ENCODE results near the gene ZHX3.

The ZHX3 gene

GRCh38 chr20:41275301-41275731 lies 42.2 kb downstream of the ZHX3 start:
- Histone ChIP-seq H3K4me3 (replicated peaks; ENCODE audit: insufficient read depth, low read length) (no peak overlapping the region), H3K27me3 (ENCODE audit: insufficient read depth, poor library complexity, severe bottlenecking) (no peaks in the 10 kb centered on the region), H3K27ac (replicated peaks) (no peak overlapping the region)
- no peak for TF ChIP-seq POLR2AphosphoS5 (IDR thresholded peaks at IDR 0.05; ENCODE audit: low read depth)
- no peak for TF ChIP-seq SPI1 (IDR thresholded peaks at IDR 0.05; ENCODE audit: borderline replicate concordance, low read depth)
- TF ChIP-seq, protein P1, sequence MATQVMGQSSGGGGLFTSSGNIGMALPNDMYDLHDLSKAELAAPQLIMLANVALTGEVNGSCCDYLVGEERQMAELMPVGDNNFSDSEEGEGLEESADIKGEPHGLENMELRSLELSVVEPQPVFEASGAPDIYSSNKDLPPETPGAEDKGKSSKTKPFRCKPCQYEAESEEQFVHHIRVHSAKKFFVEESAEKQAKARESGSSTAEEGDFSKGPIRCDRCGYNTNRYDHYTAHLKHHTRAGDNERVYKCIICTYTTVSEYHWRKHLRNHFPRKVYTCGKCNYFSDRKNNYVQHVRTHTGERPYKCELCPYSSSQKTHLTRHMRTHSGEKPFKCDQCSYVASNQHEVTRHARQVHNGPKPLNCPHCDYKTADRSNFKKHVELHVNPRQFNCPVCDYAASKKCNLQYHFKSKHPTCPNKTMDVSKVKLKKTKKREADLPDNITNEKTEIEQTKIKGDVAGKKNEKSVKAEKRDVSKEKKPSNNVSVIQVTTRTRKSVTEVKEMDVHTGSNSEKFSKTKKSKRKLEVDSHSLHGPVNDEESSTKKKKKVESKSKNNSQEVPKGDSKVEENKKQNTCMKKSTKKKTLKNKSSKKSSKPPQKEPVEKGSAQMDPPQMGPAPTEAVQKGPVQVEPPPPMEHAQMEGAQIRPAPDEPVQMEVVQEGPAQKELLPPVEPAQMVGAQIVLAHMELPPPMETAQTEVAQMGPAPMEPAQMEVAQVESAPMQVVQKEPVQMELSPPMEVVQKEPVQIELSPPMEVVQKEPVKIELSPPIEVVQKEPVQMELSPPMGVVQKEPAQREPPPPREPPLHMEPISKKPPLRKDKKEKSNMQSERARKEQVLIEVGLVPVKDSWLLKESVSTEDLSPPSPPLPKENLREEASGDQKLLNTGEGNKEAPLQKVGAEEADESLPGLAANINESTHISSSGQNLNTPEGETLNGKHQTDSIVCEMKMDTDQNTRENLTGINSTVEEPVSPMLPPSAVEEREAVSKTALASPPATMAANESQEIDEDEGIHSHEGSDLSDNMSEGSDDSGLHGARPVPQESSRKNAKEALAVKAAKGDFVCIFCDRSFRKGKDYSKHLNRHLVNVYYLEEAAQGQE (IDR thresholded peaks at IDR 0.05; ENCODE audit: insufficient replicate concordance, low read depth) = no peak
- TF ChIP-seq GABPA (IDR thresholded peaks at IDR 0.05; ENCODE audit: low read depth) = no peak
- TF ChIP-seq, protein P2, sequence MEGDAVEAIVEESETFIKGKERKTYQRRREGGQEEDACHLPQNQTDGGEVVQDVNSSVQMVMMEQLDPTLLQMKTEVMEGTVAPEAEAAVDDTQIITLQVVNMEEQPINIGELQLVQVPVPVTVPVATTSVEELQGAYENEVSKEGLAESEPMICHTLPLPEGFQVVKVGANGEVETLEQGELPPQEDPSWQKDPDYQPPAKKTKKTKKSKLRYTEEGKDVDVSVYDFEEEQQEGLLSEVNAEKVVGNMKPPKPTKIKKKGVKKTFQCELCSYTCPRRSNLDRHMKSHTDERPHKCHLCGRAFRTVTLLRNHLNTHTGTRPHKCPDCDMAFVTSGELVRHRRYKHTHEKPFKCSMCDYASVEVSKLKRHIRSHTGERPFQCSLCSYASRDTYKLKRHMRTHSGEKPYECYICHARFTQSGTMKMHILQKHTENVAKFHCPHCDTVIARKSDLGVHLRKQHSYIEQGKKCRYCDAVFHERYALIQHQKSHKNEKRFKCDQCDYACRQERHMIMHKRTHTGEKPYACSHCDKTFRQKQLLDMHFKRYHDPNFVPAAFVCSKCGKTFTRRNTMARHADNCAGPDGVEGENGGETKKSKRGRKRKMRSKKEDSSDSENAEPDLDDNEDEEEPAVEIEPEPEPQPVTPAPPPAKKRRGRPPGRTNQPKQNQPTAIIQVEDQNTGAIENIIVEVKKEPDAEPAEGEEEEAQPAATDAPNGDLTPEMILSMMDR (IDR thresholded peaks at IDR 0.05; ENCODE audit: insufficient read depth, low read length) = no peak
- DNase-seq (ENCODE audit: low read depth in 1 of 2, low spot score in 1 of 2) = no peak

GRCh38 chr20:41274152-41274551 lies 43.4 kb downstream of the ZHX3 start:
- DNase-seq (ENCODE audit: low read depth in 1 of 2, low spot score in 1 of 2) = no peak
- Histone ChIP-seq H3K27ac (replicated peaks) (no peak overlapping the region), H3K4me3 (replicated peaks; ENCODE audit: insufficient read depth, low read length) (no peak overlapping the region), H3K27me3 (ENCODE audit: insufficient read depth, poor library complexity, severe bottlenecking) (no peaks in the 10 kb centered on the region)
- TF ChIP-seq, protein P1 (IDR thresholded peaks at IDR 0.05; ENCODE audit: insufficient replicate concordance, low read depth) = no peak
- TF ChIP-seq SPI1 (IDR thresholded peaks at IDR 0.05; ENCODE audit: borderline replicate concordance, low read depth) (no peak), POLR2AphosphoS5 (IDR thresholded peaks at IDR 0.05; ENCODE audit: low read depth) (no peak), GABPA (IDR thresholded peaks at IDR 0.05; ENCODE audit: low read depth) (no peak)
- TF ChIP-seq, protein P2 (IDR thresholded peaks at IDR 0.05; ENCODE audit: insufficient read depth, low read length) = no peak

DNA sequence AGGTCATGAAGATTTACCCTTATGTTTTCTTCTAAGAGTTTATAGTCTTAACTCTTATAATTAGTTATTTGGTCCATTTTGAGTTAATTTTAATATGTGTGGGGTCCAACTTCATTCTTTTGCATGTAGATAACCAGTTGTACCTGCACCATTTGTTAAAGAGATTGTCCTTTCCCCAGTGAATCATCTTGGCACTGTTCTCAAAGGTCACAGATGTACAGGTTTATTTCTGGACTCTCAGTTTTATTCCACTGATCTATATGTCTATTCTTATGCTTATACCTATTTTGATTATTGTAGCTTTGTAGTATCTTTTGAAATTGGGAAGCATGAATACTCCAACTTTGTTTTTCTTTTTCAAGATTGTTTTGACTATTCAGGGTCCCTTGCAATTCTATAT lies 44.1 kb downstream of the ZHX3 start:
- TF ChIP-seq, protein P1 (IDR thresholded peaks at IDR 0.05; ENCODE audit: insufficient replicate concordance, low read depth) = no peak
- TF ChIP-seq, protein P2 (IDR thresholded peaks at IDR 0.05; ENCODE audit: insufficient read depth, low read length) = no peak
- TF ChIP-seq GABPA (IDR thresholded peaks at IDR 0.05; ENCODE audit: low read depth) (no peak), SPI1 (IDR thresholded peaks at IDR 0.05; ENCODE audit: borderline replicate concordance, low read depth) (no peak), POLR2AphosphoS5 (IDR thresholded peaks at IDR 0.05; ENCODE audit: low read depth) (no peak)
- Histone ChIP-seq H3K27me3 (ENCODE audit: insufficient read depth, poor library complexity, severe bottlenecking) (no peaks in the 10 kb centered on the region), H3K4me3 (replicated peaks; ENCODE audit: insufficient read depth, low read length) (no peak overlapping the region), H3K27ac (replicated peaks) (no peak overlapping the region)
- DNase-seq (ENCODE audit: low read depth in 1 of 2, low spot score in 1 of 2) = no peak
